Gastrocnemius medialis (tissue), 4 donors: ENCODE results near the gene OVAAL.

Experiments used
- CTCF ChIP-seq, 5 experiments: fragments of 450-650 bp in 3 of 5; fragments of 200-600 bp in 2 of 5; sonication (generic) in 2 of 5; IDR thresholded peaks in 4 of 5; conservative IDR thresholded peaks in 1 of 5; 1 replicate in 4 of 5; 2 replicates in 1 of 5; pipeline ENCODE4 v1.5.1; 2016 to 2019; ENCODE audit warnings: antibody characterized with exemption in 5 of 5, mild to moderate bottlenecking in 3 of 5, moderate library complexity in 3 of 5
- POLR2A ChIP-seq, 2 donors: fragments of 450-650 bp; IDR thresholded peaks; one replicate each; pipeline ENCODE4 v1.6.1; 2017; ENCODE audit warnings: antibody characterized with exemption in 2 of 2, mild to moderate bottlenecking in 2 of 2, moderate library complexity in 2 of 2

GRCh38 chr1:180540697-180541594 lies 17.8 kb upstream of the OVAAL start:
- TF ChIP-seq CTCF (IDR thresholded peaks at IDR 0.05 in 4 of 5, conservative IDR thresholded peaks at IDR 0.05 in 1 of 5) (no peak), POLR2A (IDR thresholded peaks at IDR 0.05) (no peak)
